GM12891 (cell line): ENCODE measurements around the gene ACE.

Experiments used
- POLR2A ChIP-seq: IDR thresholded peaks from 2 replicates; pipeline ENCODE4 v1.6.1; 2011; ENCODE audit warnings: low read depth, low read length, control low read depth
- POLR2AphosphoS5 ChIP-seq: IDR thresholded peaks from 2 replicates; pipeline ENCODE4 v1.6.1; 2011; ENCODE audit warnings: low read depth, low read length, control low read depth

GRCh38 chr17:63519972-63520882 lies 43.4 kb downstream of the ACE start:
- TF ChIP-seq POLR2A (no peak), POLR2AphosphoS5 (no peak)
